ENCODE data around the gene KIF26A. TPM values are rescaled to one million over a fixed set of nuclear protein-coding genes. Genes with fewer than 3 reads are reported as not detected.
A peak's percentile ranks its signal among the peaks of the same experiment; 100 is the strongest.

KIF26A gene
- total RNA-seq, 1 donor from 2014 or later: 4.4 TPM

- H3K4me3 ChIP-seq: no peak overlapping the region
- H3K27ac ChIP-seq: no peak overlapping the region
- TF ChIP-seq CTCF (IDR thresholded peaks at IDR 0.05): no peak
- DNase-seq: no peak
- no peaks in the 10 kb centered on the region for H3K9me3 ChIP-seq
- ATAC-seq: no peak
- intact Hi-C loops (cut with DNase I): no loop called here
- H3K36me3 ChIP-seq: no peaks in the 10 kb centered on the region
- H3K4me1 ChIP-seq: peaks cover 7% of the 10 kb centered on the region
- H3K27me3 ChIP-seq (ENCODE audit: low read depth): peaks cover 5% of the 10 kb centered on the region
Observed at GRCh38 chr14:104177411-104177810, 39.0 kb downstream of the KIF26A start.

- no peak overlapping the region for H3K4me3 ChIP-seq
- ATAC-seq (peak in 1 of 2 donors; percentile 1), DNase-seq (no peak)
- no peak for TF ChIP-seq CTCF (IDR thresholded peaks at IDR 0.05)
- H3K4me1 ChIP-seq: peaks cover 7% of the 10 kb centered on the region
- intact Hi-C loops (cut with DNase I): no loop called here
- no peak overlapping the region for H3K27ac ChIP-seq
- no peaks in the 10 kb centered on the region for H3K9me3 ChIP-seq
- H3K36me3 ChIP-seq: no peaks in the 10 kb centered on the region
- peaks cover 5% of the 10 kb centered on the region for H3K27me3 ChIP-seq (ENCODE audit: low read depth)
Observed at GRCh38 chr14:104178279-104178678, 39.9 kb downstream of the KIF26A start.

- Histone ChIP-seq H3K4me1 (peaks cover 7% of the 10 kb centered on the region), H3K27me3 (ENCODE audit: low read depth) (peaks cover 5% of the 10 kb centered on the region), H3K9me3 (no peaks in the 10 kb centered on the region), H3K36me3 (no peaks in the 10 kb centered on the region), H3K27ac (no peak overlapping the region), H3K4me3 (no peak overlapping the region)
- DNase-seq: no peak
- ATAC-seq: no peak
- no peak for TF ChIP-seq CTCF (IDR thresholded peaks at IDR 0.05)
- intact Hi-C loops (cut with DNase I): no loop called here
Observed at GRCh38 chr14:104179126-104179525, 40.7 kb downstream of the KIF26A start.

GRCh38 chr14:104179564-104180129 lies 41.3 kb downstream of the KIF26A start:
- DNase-seq (no peak), ATAC-seq (no peak)
- H3K27me3 ChIP-seq (ENCODE audit: low read depth): peaks cover 5% of the 10 kb centered on the region
- no peaks in the 10 kb centered on the region for H3K36me3 ChIP-seq
- H3K9me3 ChIP-seq: no peaks in the 10 kb centered on the region
- intact Hi-C loops (cut with DNase I): no loop called here
- TF ChIP-seq CTCF (IDR thresholded peaks at IDR 0.05): no peak
- H3K4me1 ChIP-seq: peaks cover 12% of the 10 kb centered on the region
- no peak overlapping the region for H3K27ac ChIP-seq
- no peak overlapping the region for H3K4me3 ChIP-seq

- intact Hi-C loops (cut with DNase I): no loop called here
- H3K36me3 ChIP-seq: no peaks in the 10 kb centered on the region
- peaks cover 5% of the 10 kb centered on the region for H3K27me3 ChIP-seq (ENCODE audit: low read depth)
- H3K27ac ChIP-seq: no peak overlapping the region
- no peak for ATAC-seq
- no peak for TF ChIP-seq CTCF (IDR thresholded peaks at IDR 0.05)
- no peak overlapping the region for H3K4me3 ChIP-seq
- DNase-seq: no peak
- no peaks in the 10 kb centered on the region for H3K9me3 ChIP-seq
- peaks cover 16% of the 10 kb centered on the region for H3K4me1 ChIP-seq
Observed at GRCh38 chr14:104180561-104181165, 42.3 kb downstream of the KIF26A start.

Data from lower lobe of right lung (tissue), 2 donors.